Stimulated activated CD8-positive, alpha-beta memory T cell treated with anti-CD3 and anti-CD28 coated beads, Interleukin-2, amount 100 ng/mL, for 48 hours (primary cell): Measurements from ENCODE around the gene CYB561A3.

Experiments
- DNase-seq, 2 donors: peaks; one replicate each; pipeline ENCODE4 v3.0.0-alpha.2; 2020; ENCODE audit warnings: low read depth in 2 of 2

CYB561A3 gene

DNA sequence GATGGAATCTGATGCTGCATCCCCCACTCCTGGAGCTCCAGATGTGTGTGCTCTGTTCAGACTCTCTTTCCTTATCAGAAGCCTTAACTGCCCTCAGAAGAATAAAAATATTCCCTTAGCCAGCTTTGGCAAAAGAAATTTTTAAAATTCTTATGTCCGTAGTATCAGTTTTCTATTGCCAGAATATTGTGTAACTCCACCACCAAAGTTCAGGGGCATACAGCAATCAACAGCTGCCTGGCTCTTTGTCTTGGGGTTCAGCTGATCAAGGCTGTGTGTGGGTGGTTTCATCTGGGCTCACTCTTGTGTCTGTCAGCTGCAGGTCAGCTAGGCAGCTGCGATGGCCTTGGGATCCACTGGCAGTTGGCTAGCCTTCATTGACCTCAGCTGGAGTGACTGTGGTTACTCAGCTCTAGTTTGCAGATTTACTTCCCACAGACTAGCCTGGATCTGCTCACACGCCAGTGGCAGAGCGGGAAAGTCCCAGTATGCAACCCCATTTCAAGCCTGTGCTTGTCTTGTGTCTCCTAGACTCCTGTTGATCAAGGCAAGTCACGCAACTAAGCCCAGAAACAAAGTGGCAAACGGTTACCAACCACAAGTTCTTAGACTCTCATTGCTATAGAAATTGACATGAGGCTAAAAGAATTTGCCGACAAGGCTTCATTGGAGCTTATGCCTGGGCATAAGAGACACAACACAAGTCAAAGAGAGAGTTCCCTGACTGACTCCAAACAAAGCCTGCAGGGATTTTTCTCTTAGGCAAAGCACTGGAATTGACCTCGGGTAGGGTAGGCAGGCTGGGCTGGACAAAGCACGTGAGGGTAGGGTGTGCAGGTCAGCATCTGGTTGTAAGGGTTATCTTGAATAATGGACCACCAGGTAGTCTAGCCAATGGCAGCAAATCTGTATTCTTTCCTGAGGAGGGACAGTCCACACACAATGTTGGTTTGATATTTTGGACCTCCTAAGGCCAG is 8.0 kb upstream of the CYB561A3 start:
- no peak for DNase-seq

DNA sequence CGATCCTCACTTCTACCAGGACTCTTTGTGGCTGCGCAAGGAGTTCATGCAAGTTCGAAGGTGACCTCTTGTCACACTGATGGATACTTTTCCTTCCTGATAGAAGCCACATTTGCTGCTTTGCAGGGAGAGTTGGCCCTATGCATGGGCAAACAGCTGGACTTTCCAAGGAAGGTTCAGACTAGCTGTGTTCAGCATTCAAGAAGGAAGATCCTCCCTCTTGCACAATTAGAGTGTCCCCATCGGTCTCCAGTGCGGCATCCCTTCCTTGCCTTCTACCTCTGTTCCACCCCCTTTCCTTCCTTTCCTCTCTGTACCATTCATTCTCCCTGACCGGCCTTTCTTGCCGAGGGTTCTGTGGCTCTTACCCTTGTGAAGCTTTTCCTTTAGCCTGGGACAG is 7.0 kb upstream of the CYB561A3 start:
- DNase-seq, result no peak

DNA sequence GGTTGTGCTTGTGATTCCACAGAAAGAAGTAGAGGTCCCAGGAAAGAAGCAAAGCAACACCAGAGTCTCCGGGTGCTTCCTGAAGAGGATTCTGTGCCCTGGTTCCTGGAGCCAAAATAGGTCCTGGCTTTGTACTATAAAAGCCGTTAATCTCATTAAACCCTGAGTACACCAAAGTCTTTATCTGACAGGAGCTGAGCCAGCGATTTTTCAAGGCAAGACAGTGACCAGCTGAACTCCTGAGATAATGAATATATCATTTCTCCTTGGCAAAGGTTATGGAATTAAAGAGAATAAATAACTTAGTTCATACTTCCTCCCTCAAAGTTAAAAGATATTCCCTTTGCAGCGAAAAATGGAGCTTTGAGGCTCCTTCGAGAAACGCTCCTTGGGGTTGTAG is 5.7 kb upstream of the CYB561A3 start:
- DNase-seq, result no peak

DNA sequence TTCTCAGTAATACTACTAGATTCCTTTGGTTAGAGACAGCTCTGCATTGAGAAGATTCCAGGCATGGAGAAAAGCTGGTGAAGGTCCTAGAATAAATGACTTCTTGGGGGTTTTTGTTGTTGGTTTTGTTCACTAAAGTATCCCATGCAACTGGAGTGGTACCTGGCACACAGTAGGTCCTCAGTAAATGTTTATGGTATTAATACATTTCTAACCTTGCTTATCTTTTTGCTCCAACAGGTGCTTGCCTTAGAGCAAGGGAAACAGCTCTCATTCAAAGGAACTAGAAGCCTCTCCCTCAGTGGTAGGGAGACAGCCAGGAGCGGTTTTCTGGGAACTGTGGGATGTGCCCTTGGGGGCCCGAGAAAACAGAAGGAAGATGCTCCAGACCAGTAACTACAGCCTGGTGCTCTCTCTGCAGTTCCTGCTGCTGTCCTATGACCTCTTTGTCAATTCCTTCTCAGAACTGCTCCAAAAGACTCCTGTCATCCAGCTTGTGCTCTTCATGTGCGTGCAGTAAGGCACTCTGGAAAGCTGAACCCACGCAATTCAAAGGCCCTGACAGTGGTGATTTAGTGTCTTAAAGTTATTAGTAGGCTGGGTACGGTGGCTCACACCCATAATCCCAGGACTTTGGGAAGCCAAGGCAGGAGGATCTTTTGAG is 2.5 kb upstream of the CYB561A3 start:
- no peak for DNase-seq

DNA sequence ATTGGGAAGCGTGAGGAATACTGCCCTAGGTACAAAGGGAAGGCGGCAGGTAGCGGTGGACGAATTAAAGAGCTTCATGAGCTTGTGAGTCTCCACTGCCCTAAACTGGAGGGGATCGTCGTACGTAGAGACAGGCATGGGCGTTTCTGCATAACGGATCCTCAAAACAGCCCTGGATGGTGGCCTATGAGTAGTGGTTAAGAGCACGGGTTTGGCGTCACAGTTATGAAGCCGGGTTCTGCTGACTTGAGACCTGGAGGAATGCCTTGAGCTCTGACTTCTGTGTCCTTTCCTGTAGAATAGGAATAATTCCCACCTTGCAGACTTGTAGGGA is 827 bp upstream of the CYB561A3 start:
- DNase-seq, result no peak

DNA sequence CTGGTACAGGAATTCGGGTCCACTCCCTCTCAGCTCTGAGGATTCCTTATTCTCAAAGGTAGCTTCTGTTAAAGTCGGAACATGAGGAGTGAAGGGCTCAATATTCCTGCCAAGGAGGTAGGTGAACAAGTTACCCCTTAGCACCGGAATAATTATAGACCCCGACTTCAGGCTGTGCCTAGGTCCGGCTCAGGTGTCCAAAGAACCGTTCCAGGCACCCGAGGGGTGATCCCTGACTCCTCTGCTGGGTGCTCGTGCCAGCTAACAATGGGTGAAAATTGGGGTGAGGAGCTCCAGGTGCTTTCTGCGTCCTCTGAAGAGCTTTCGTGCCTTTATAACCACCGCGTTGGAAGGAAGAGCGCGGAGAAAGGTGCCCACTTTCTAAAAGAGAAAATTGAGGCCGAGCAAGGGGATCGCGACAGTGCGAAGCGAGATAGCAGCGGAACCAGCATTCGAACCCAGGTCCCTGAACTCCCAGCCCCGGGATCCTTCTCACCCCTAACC is 393 bp downstream of the CYB561A3 start:
- DNase-seq, result no peak

DNA sequence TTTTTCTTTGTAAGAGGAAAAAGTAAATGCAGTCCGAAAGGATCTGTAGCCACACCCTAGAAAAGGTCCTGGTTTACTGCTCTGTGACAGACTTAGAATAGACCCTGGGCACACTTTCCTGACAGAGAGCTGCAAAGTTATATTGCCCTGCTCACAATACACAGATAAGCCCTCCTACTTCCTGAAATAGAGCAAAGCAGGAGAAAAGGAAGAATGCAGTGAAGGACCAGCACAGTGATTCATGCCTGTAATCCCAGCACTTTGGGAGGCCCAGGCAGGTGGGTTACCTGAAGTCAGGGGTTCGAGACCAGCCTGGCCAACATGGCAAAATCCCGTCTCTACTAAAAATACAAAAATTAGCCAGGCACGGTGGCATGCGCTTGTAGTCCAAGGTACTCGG is 2.2 kb downstream of the CYB561A3 start:
- DNase-seq, result no peak

DNA sequence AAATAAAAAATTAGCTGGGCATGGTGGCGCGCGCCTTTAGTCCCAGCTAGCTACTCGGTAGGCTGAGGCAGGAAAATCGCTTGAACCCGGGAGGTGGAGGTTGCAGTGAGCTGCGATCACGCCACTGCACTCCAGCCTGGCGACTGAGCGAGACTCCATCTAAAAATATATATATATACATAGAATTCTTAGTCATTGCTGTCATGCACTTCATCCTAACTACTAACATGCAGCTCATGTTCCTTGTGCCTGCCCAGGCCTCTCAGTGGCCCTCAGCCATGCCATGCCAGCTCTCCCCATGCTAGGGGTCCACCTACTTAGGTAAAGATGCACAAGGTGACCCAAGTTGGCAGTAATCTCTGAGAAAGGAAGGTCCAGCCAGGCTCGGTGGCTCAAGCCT is 3.1 kb downstream of the CYB561A3 start:
- DNase-seq, result no peak

DNA sequence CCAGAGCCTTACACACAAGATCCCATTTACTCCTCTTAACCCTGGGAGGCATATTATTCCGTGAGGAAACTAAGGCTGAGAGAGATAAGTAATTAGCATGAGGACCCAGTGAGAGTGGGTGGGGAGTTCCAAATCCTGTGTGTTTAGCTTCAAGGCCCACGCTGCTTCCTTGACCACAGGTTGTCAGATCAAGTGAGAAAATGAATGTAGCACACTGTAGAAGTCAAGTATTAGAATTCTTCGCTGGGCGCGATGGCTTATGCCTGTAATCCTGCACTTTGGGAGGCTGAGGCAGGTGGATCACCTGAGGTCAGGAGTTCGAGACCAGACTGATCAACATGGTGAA is 3.8 kb downstream of the CYB561A3 start:
- no peak for DNase-seq

DNA sequence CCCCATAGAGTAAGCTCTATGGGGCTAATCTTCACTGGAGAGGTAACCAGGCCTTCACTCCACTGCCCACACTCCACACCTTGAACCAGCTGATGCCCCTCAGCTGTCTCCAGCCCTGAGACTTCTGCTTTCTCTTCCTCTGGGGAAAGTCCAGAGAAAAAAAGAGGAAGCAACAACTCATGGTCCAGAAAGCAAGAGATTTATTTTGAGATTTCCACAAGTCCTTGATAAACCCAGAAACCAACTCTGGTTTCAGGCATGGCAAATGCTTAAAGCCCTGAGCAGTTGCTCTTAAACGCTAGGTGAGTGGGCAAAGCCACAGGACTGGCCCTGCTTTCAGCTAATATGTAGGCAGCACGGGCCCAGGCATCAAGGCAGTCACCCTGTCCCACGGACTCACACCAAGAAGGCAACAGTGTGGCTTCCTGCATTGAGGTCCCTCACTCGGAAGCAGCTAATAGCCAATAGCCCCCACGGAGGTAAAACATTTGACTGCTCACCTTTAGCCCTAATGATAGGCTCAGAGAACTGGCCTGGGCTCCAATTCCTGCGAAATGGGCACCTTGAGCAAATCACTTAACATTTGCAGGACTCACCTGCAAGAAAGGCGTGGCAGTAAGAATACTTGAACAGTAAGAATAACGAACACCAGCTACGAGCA is 4.3 kb downstream of the CYB561A3 start:
- DNase-seq, result no peak

DNA sequence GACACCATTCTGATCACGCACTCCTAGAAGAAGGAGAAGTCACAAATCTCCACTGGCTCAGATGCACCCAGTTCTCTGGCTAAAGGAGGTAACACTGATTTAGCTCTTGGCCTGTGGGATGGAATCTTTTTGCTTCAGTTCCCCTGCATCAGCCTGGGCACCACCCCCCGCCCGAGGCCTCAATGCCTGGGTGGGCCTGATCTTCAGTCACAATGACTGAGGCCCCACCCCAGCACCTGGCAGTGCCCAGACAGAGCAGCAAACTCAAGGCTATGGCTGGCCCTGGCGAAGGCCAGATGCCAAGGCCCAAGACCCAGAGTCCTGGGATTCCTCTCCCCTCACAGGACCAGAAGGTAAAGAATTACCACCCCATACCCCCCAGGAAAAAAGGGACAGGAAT is 5.0 kb downstream of the CYB561A3 start:
- no peak for DNase-seq

DNA sequence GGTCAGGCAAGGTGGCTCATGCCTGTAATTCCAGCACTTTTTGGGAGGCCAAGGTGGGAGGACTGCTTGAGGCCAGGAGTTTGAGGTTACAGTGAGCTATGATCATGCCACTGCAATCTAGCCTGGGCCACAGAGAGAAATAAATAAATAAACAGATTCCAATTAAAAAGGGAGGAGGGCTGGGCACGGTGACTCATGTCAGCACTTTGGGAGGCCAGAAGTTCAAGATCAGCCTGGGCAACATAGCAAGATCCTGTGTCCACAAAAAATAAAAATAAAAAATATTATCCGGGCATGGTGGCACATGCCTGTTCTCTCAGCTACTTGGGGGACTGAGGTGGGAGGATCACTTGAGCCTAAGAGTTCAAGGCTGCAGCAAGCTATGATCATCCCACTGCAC is 7.5 kb downstream of the CYB561A3 start:
- DNase-seq, result no peak

DNA sequence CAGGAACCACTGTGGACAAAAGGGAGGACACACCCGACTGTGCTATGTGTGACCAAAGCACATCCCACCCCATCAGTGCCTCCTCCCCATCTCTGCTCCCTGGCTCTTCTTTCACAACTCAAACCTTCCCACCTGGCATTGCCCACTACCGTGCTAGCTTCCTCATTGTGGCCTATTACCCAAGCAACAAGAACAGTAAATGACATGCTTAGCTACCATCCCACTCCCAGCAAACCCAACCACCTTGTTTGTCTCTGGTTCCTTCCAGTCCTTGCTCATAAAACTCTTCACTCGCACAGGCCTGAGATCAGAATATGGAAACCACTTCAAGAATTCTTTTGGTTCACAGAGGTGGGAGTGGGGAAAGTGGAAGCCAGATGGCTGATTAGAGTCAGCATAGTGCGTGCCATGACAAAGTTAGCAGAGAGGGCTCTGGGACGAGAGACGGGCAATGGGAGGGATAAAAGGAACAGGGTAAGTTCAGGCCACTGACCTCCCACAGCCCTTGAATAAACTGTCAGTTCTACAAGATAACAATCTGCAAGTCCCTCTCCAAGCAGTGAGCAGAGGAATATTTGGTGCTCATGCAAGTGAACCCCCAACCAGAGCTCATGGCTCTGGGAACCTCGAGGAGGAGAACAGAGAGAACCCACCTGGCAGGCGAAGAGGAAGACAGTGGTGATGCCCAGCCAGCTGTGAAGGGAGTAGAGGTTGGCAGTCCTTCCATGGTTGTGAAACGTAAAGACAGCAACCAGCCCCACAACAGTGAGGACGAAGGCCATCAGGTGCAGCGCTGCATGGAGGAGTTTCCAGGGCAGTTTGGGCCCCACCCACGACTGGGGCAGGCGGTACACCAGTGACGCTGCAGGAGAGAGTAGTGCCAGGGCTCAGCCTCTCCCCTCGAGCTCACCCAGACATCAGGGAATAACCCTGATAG is 8.3 kb downstream of the CYB561A3 start:
- DNase-seq, result no peak

DNA sequence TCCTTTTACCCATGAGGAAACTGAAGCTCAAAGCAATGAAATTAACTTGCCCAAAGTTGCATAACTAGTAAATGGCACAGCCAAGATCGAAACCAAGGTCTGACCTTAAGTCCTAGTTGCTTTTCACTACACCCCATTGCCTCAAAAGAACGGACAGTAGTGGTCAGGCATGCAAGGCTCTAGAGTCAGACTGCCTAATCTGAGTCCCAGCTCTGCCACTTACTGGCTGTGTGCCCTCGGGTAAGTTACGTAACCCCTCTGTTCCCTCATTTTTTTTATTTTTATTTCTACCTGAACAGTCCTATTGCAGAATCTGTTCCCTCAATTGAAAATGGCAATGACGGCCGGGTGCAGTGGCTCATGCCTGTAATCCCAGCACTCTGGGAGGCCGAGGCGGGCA is 9.6 kb downstream of the CYB561A3 start:
- DNase-seq, result no peak

DNA sequence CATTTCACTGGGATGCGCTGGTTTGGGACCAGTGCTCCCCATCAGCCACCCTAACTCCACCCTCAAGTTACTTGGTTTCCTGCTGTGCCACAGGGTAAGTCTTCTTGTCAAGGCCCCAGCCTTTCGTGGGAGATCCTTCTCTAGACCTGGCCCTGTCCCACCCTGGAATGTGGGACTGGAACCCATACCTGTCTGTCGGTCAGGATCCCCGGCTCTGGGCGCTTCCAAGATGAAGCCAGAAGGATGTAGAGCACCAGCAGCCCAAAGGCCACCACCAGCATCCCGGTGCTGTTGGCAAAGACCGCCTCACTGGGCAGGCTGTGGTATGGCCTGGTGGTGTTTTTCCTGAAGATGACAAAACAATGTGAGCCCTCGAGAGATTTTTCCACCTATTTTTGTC is 10.9 kb downstream of the CYB561A3 start:
- DNase-seq, result no peak

DNA sequence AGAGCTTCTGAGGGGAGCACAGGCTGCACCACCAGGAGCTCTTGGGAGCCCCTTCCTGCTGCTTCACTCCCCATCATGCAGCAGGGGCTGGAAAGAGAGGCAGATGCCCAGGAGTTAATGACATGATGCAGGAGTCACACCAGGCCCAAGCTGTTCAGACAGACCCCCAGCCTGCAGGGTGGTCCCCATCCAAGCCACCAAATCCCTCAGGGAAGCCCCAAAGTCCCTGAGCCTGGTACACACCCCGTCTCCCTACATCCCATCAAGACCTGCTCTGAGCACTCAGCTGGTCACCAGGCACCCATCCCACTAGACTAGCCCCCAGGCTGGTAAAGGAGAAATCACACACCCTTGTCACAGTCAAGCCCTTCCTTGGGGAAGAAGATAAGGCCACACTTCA is 11.3 kb downstream of the CYB561A3 start:
- DNase-seq, result no peak

DNA sequence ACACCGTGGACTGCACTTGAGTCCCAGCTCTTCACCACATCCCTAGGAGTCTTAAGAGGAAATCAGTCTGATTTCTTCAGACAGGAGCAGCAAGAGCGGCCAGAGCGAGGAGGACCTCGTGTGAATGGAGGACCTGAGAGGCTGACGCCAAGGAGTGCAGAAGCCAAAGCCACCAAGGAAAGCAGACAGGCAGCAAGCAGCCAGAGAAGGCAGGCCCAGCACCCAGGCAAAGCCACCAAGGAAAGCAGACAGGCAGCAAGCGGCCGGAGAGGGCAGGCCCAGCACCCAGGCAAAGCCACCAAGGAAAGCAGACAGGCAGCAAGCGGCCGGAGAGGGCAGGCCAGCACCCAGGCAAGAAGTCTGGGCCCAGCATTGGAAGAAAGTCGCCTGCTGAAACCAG is 11.8 kb downstream of the CYB561A3 start:
- DNase-seq, result no peak

DNA sequence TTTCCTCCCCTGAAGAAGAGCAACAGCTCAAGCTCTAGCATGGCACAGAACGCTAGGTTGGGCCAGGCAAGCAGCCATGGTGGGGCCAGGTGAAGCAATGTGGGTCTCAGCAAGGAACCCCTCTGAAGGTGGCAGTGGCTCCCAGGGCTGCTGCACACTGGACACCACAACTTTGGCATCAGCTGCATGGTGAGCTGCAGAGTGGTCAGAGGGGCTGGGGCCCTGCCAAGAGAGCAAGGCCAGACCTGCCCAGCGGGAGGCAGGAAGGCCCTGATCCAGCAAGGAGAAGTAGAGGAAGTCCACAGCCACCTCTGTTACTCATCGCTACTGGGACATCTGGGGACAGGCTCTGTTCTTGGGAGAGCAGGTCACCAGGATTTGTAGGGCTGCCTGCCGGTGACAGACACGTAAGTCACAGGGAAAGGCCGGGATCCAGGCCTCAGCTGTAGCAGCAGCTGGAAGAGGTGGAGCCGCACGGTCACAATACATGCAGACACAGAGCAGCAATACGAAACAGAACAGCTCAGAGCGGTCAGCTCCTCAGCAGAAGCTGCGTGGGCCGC is 12.4 kb downstream of the CYB561A3 start:
- no peak for DNase-seq

DNA sequence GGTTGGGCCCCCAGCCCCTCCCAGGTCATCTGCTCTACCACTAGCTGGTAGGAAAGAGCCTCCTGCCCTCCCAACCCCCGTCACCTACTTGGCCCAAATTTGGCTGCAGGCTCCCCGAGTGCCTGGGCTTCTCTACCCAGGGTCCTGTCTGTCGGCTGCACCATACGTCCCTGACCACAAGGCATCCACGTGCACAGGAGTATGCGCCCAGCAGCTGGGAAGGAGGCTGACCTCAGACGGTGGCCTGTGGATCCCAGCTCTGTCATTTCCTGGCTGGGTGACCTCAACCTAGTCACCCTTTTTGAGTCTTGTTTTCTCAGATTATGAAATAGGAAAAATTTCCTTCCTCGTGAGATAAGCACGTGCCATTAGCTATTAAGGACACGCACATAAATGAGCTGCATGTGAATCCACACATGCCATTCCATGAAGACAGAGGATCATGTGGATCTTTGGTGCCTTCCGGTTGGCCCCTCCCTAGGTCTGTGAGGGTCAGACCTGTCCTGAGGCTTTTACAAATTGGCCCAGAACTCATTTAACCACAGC is 13.7 kb downstream of the CYB561A3 start:
- no peak for DNase-seq

DNA sequence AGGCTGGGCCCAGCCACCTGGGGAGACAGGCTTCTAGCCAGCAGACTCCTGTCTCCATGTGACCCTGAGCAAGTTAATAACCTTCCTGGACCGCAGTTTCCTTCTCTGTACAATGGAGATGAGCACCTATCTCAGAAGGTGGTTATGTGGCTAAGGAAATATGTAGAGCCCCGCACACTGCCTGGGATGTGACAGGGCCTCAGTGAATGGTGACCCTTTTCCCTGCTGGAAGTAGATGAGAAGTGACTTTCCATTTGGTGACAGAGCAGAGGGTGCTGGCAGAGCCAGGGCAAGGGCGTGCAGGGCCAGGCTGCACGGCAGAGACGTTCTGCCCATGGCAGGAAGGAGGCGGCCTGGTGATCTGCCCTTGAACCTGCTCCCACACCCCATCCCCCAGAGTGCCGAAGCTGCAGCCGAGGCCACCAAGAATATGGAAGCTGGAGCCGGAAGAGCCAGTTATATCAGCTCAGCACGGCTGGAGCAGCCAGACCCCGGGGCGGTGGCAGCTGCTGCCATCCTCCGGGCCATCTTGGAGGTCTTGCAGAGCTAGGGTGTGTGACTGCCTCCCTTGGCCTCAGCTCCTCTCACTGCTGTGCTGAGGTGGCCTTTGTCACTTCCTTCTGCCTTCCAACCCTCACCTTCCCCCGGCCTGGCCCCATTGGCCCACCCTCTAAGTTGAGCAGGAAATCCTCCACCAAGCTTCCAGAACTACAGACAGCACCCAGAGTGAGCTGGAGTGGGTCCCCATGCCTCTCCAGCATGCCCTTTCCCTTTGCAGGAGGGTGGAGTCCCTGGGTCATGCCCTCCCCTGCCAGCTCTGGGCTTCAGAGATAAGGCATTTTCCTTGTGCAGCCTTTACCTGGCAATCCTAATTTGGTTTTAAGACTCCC is 15.5 kb downstream of the CYB561A3 start:
- DNase-seq, result no peak
